ENCODE measurements around the gene ZFR. TPM values are rescaled to one million over a fixed set of nuclear protein-coding genes. Genes with fewer than 3 reads are reported as not detected.
"Not testable (repeated sequence)": the region's sequence is repeated elsewhere in the genome, so short reads cannot be mapped to it uniquely, and the experiment has no call there.

Gene ZFR
- total RNA-seq, 1 experiment from 2014 or later = 72.7 TPM

- Histone ChIP-seq H3K4me3 (ENCODE audit: low read depth in 2 of 2, low read length in 2 of 2) (no peak overlapping the region), H3K27me3 (ENCODE audit: control insufficient read depth, insufficient read depth, low read length) (peaks cover 6% of the 10 kb centered on the region; the same call in 1 of the 2 replicates), H3K36me3 (ENCODE audit: control insufficient read depth, insufficient read depth, low read length) (no peaks in the 10 kb centered on the region), H3K4me1 (ENCODE audit: control insufficient read depth, insufficient read depth, low read length) (no peaks in the 10 kb centered on the region), H3K9me3 (ENCODE audit: control insufficient read depth, insufficient read depth, low read depth, low read length) (no peaks in the 10 kb centered on the region), H3K27ac (ENCODE audit: low read length) (no peak overlapping the region)
- ChIA-PET CTCF (interaction anchor here (0.5 kb wide), 1 partner anchor 257 kb away, joined by 4 read pairs; the partner anchor contains the start of gene NPR3), POLR2A (no interaction called here)
- no peak for TF ChIP-seq SIN3A (IDR thresholded peaks at IDR 0.05; ENCODE audit: borderline replicate concordance, insufficient read depth, low read depth, low read length)
- TF ChIP-seq POLR2AphosphoS5 (IDR thresholded peaks at IDR 0.05; ENCODE audit: low read depth, low read length) = no peak
- no peak for TF ChIP-seq TCF7L2 (IDR thresholded peaks at IDR 0.05; ENCODE audit: low read depth, low read length)
- TF ChIP-seq CTCF (IDR thresholded peaks at IDR 0.05) = no peak
- no peak for TF ChIP-seq REST (IDR thresholded peaks at IDR 0.05; ENCODE audit: insufficient read depth in 1 of 2, low read depth in 2 of 2, low read length in 1 of 2)
- ATAC-seq = no peak
- intact Hi-C loops (cut with micrococcal nuclease; ENCODE audit: unreplicated experiment) (no loop called here), in situ Hi-C loops (cut with HindIII; ENCODE audit: low pct_unique_long_range_greater_than_20kb, low sequenced_read_pairs) (no loop called here)
- DNase-seq (ENCODE audit: low read depth, low spot score) = no peak
- BruUV-seq (replicated peaks) = no TSS peak
Measured at GRCh38 chr5:32453916-32454315, 9.4 kb upstream of the ZFR start.

GRCh38 chr5:32452316-32452715 is 7.8 kb upstream of the ZFR start:
- ATAC-seq = not testable (repeated sequence)

DNA sequence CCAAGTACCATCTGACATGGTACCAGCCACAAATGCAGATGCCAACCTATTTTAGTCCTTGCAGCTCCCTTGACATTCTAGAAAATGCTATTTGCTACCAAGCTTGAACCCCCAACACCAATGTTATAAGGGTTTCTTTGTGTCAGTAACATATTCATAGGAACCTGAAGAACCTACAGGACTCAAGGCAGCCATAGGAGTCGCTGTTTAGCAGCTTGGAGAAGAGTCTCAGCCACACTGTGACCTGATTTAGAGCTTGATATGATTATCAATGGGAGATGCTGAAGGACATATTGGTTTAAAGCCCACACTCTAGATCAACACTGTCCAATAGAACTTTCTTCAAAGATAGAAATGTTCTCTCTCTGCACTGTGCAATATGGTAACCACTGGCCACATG is 6.4 kb upstream of the ZFR start:
- TF ChIP-seq TCF7L2 (IDR thresholded peaks at IDR 0.05; ENCODE audit: low read depth, low read length) (no peak), CTCF (IDR thresholded peaks at IDR 0.05) (no peak), POLR2AphosphoS5 (IDR thresholded peaks at IDR 0.05; ENCODE audit: low read depth, low read length) (no peak), SIN3A (IDR thresholded peaks at IDR 0.05; ENCODE audit: borderline replicate concordance, insufficient read depth, low read depth, low read length) (no peak), REST (IDR thresholded peaks at IDR 0.05; ENCODE audit: insufficient read depth in 1 of 2, low read depth in 2 of 2, low read length in 1 of 2) (no peak)
- Histone ChIP-seq H3K4me1 (ENCODE audit: control insufficient read depth, insufficient read depth, low read length) (no peaks in the 10 kb centered on the region), H3K27ac (ENCODE audit: low read length) (no peak overlapping the region), H3K27me3 (ENCODE audit: control insufficient read depth, insufficient read depth, low read length) (no peaks in the 10 kb centered on the region; the same call in 1 of the 2 replicates), H3K9me3 (ENCODE audit: control insufficient read depth, insufficient read depth, low read depth, low read length) (no peaks in the 10 kb centered on the region), H3K4me3 (ENCODE audit: low read depth in 2 of 2, low read length in 2 of 2) (no peak overlapping the region), H3K36me3 (ENCODE audit: control insufficient read depth, insufficient read depth, low read length) (no peaks in the 10 kb centered on the region)
- BruUV-seq (replicated peaks) = no TSS peak
- ATAC-seq (no peak), DNase-seq (ENCODE audit: low read depth, low spot score) (no peak)
- CTCF ChIA-PET = no interaction called here
- POLR2A ChIA-PET = no interaction called here
- intact Hi-C loops (cut with micrococcal nuclease; ENCODE audit: unreplicated experiment) = no loop called here
- in situ Hi-C loops (cut with HindIII; ENCODE audit: low pct_unique_long_range_greater_than_20kb, low sequenced_read_pairs) = no loop called here

More at GRCh38 chr5:32452316-32452715, 7.8 kb upstream of the ZFR start:
- in situ Hi-C loops (cut with HindIII; ENCODE audit: low pct_unique_long_range_greater_than_20kb, low sequenced_read_pairs); intact Hi-C loops (cut with micrococcal nuclease; ENCODE audit: unreplicated experiment); POLR2A ChIA-PET; H3K4me1 ChIP-seq (ENCODE audit: control insufficient read depth, insufficient read depth, low read length); CTCF ChIA-PET; H3K27me3 ChIP-seq (ENCODE audit: control insufficient read depth, insufficient read depth, low read length); H3K36me3 ChIP-seq (ENCODE audit: control insufficient read depth, insufficient read depth, low read length); BruUV-seq (replicated peaks); DNase-seq (ENCODE audit: low read depth, low spot score); H3K9me3 ChIP-seq (ENCODE audit: control insufficient read depth, insufficient read depth, low read depth, low read length); H3K4me3 ChIP-seq (ENCODE audit: low read depth in 2 of 2, low read length in 2 of 2); H3K27ac ChIP-seq (ENCODE audit: low read length): not testable (repeated sequence)

All from Panc1 (cell line).